Caco-2 (cell line): Measurements from ENCODE around the gene TMEM141. TPM values are rescaled to one million over a fixed set of nuclear protein-coding genes. Genes with fewer than 3 reads are reported as not detected.
"Not testable (repeated sequence)": the region's sequence is repeated elsewhere in the genome, so short reads cannot be mapped to it uniquely, and the experiment has no call there.

ENCODE experiments used
- BruUV-seq: library from RNA; stranded (reverse); fragments of 400-500 nt; replicated peaks from 2 replicates; lab custom pipeline; 2021; lab: Mats Ljungman, UMichigan
- CTCF ChIA-PET: fragments of 300-600 bp; sonication (Branson Sonifier 250); formaldehyde crosslinking; loops from one replicate; lab custom pipeline; 2022; ENCODE audit warnings: antibody characterized with exemption; lab: Charles Lee
- POLR2A ChIA-PET: fragments of 300-600 bp; sonication (Branson Sonifier 250); formaldehyde crosslinking; loops from one replicate; lab custom pipeline; 2022; ENCODE audit warnings: antibody characterized with exemption; lab: Charles Lee
- DNase-seq, 2 experiments: peaks; one replicate each; pipeline versions ENCODE4 v3.0.0 to v3.0.0-alpha.2; 2020 to 2022
- H3K27me3 ChIP-seq: replicated peaks from 2 replicates; pipeline ENCODE4 v1.6.0; 2011; ENCODE audit warnings: low read length; ENCODE audit not compliant: control insufficient read depth, insufficient read depth
- H3K36me3 ChIP-seq: 2 replicates; pipeline ENCODE4 v1.5.1; 2011; ENCODE audit warnings: low read length; ENCODE audit not compliant: control insufficient read depth, insufficient read depth
- H3K4me1 ChIP-seq: fragments of 250-450 bp; sonication (Bioruptor Pico); 2 replicates; pipeline ENCODE4 v1.5.1; 2020; ENCODE audit warnings: mild to moderate bottlenecking
- H3K4me3 ChIP-seq: 2 replicates; pipeline ENCODE4 v1.5.1; 2011; ENCODE audit warnings: low read depth, mild to moderate bottlenecking, control low read depth, low read length
- H3K9me3 ChIP-seq: fragments of 250-450 bp; sonication (Bioruptor Pico); 2 replicates; pipeline ENCODE4 v1.5.1; 2020; ENCODE audit warnings: mild to moderate bottlenecking, moderate library complexity
- H3K27ac Mint-ChIP-seq: one replicate; pipeline ENCODE4 v1.8.0; 2022; ENCODE audit warnings: mixed read lengths; ENCODE audit not compliant: unreplicated experiment
- H3K27me3 Mint-ChIP-seq: one replicate; pipeline ENCODE4 v1.8.0; 2022; ENCODE audit warnings: mixed read lengths; ENCODE audit not compliant: insufficient read depth, unreplicated experiment
- H3K36me3 Mint-ChIP-seq: one replicate; pipeline ENCODE4 v1.8.0; 2022; ENCODE audit warnings: mild to moderate bottlenecking, mixed read lengths; ENCODE audit not compliant: insufficient read depth, unreplicated experiment
- H3K4me1 Mint-ChIP-seq: one replicate; pipeline ENCODE4 v1.8.0; 2022; ENCODE audit warnings: low read depth, mixed read lengths; ENCODE audit not compliant: unreplicated experiment
- H3K4me3 Mint-ChIP-seq: one replicate; pipeline ENCODE4 v1.8.0; 2022; ENCODE audit warnings: mild to moderate bottlenecking, moderate library complexity, mixed read lengths; ENCODE audit not compliant: unreplicated experiment
- H3K9me3 Mint-ChIP-seq: one replicate; pipeline ENCODE4 v1.8.0; 2022; ENCODE audit warnings: mixed read lengths; ENCODE audit not compliant: unreplicated experiment
- CTCF ChIP-seq, 2 experiments: fragments of 200-600 bp in 1 of 2; IDR thresholded peaks; 1 replicate in 1 of 2; 2 replicates in 1 of 2; pipeline versions ENCODE4 v1.5.1 to v1.8.0; 2011 to 2022; ENCODE audit warnings: antibody characterized with exemption in 1 of 2, control low read depth in 1 of 2, inconsistent platforms in 1 of 2, low read depth in 1 of 2, low read length in 1 of 2, mild to moderate bottlenecking in 1 of 2, moderate library complexity in 1 of 2; ENCODE audit not compliant: insufficient read depth in 1 of 2, severe bottlenecking in 1 of 2, unreplicated experiment in 1 of 2
- intact Hi-C: fragments of 100-400 bp; cut with micrococcal nuclease; formaldehyde crosslinking; loops from one replicate; pipeline ENCODE4 v1.10.0; 2022; ENCODE audit not compliant: unreplicated experiment
- total RNA-seq: library from RNA; stranded (reverse); gene quantifications from 2 replicates; pipeline ENCODE4 v1.2.3, GENCODE V29; 2022

Gene TMEM141
- total RNA-seq, 1 experiment from 2014 or later: 107 TPM

- no TSS peak for BruUV-seq
- ChIA-PET CTCF (no interaction called here), POLR2A (no interaction called here)
- H3K36me3 Mint-ChIP-seq: peaks cover 18% of the 10 kb centered on the region
- H3K9me3 ChIP-seq: no peaks in the 10 kb centered on the region
- H3K4me1 ChIP-seq: peaks cover 49% of the 10 kb centered on the region
- no peaks in the 10 kb centered on the region for H3K27me3 Mint-ChIP-seq
- intact Hi-C loops: loop anchor here (2.0 to 5.0 kb wide), 2 partner anchors 56 to 161 kb away; partner anchors contain the start of genes AJM1 and C8G
- no peak for TF ChIP-seq CTCF (IDR thresholded peaks at IDR 0.05; ENCODE audit: insufficient read depth in 1 of 2, low read depth in 1 of 2, low read length in 1 of 2, severe bottlenecking in 1 of 2, unreplicated experiment in 1 of 2)
- no peaks in the 10 kb centered on the region for H3K9me3 Mint-ChIP-seq
- peaks cover 55% of the 10 kb centered on the region for H3K4me1 Mint-ChIP-seq
- no peaks in the 10 kb centered on the region for H3K36me3 ChIP-seq
- H3K27ac Mint-ChIP-seq: peak overlapping the region; percentile 45
- no peak overlapping the region for H3K4me3 ChIP-seq
- no peak overlapping the region for H3K4me3 Mint-ChIP-seq
- no peaks in the 10 kb centered on the region for H3K27me3 ChIP-seq
- no peak for DNase-seq
These were observed 4.7 kb upstream of the TMEM141 start for GRCh38 chr9:136786451-136786850.

GRCh38 chr9:136786983-136787382, 4.2 kb upstream of the TMEM141 start:
- DNase-seq, H3K9me3 ChIP-seq, H3K27me3 Mint-ChIP-seq, H3K27ac Mint-ChIP-seq, H3K27me3 ChIP-seq, BruUV-seq, H3K36me3 ChIP-seq, CTCF ChIA-PET, H3K4me3 ChIP-seq, POLR2A ChIA-PET, H3K4me3 Mint-ChIP-seq, H3K9me3 Mint-ChIP-seq: not testable (repeated sequence)
- peaks cover 44% of the 10 kb centered on the region for H3K4me1 ChIP-seq
- intact Hi-C loops: loop anchor here (1.0 to 5.0 kb wide), 3 partner anchors 56 to 248 kb away; partner anchors contain the start of genes AJM1 and C8G
- H3K4me1 Mint-ChIP-seq: peaks cover 49% of the 10 kb centered on the region
- H3K36me3 Mint-ChIP-seq: peaks cover 19% of the 10 kb centered on the region

- Histone ChIP-seq H3K9me3 (no peaks in the 10 kb centered on the region), H3K27me3 (no peaks in the 10 kb centered on the region), H3K4me3 (peak overlapping the region; percentile 33), H3K36me3 (0 out of 2 replicates have a peak, but pooled peaks cover 2% of the 10 kb centered on the region), H3K4me1 (peaks cover 49% of the 10 kb centered on the region)
- POLR2A ChIA-PET: no interaction called here
- peak; percentile 79 to 84 for DNase-seq
- no TSS peak for BruUV-seq
- H3K36me3 Mint-ChIP-seq: peaks cover 26% of the 10 kb centered on the region
- H3K9me3 Mint-ChIP-seq: no peaks in the 10 kb centered on the region
- CTCF ChIA-PET: interaction anchor here (0.9 kb wide), 1 partner anchor 248 kb away, joined by 4 read pairs; no protein-coding TSS in a partner anchor
- peak overlapping the region; percentile 68 for H3K4me3 Mint-ChIP-seq
- peaks cover 47% of the 10 kb centered on the region for H3K4me1 Mint-ChIP-seq
- TF ChIP-seq CTCF (IDR thresholded peaks at IDR 0.05; ENCODE audit: insufficient read depth in 1 of 2, low read depth in 1 of 2, low read length in 1 of 2, severe bottlenecking in 1 of 2, unreplicated experiment in 1 of 2): peak; percentile 78 to 86
- peak overlapping the region; percentile 84 for H3K27ac Mint-ChIP-seq
- H3K27me3 Mint-ChIP-seq: no peaks in the 10 kb centered on the region
- intact Hi-C loops: loop anchor here (1.0 to 5.0 kb wide), 3 partner anchors 55 to 247 kb away; partner anchors contain the start of genes AJM1 and C8G
These were observed 3.3 kb upstream of the TMEM141 start for GRCh38 chr9:136787690-136788400.

GRCh38 chr9:136788644-136789522, 2.3 kb upstream of the TMEM141 start:
- Mint-ChIP-seq H3K4me1 (peaks cover 51% of the 10 kb centered on the region), H3K4me3 (peak overlapping the region; percentile 68), H3K36me3 (peaks cover 33% of the 10 kb centered on the region), H3K27ac (peak overlapping the region; percentile 84)
- H3K4me1 ChIP-seq: peaks cover 52% of the 10 kb centered on the region
- DNase-seq: peak; percentile 84 to 93
- CTCF ChIA-PET: interaction anchor here (0.5 to 0.9 kb wide), 2 partner anchors 247 to 519 kb away, joined by 4 to 5 read pairs; no protein-coding TSS in a partner anchor
- H3K4me3 ChIP-seq: peak overlapping the region; percentile 33
- intact Hi-C loops: loop anchor here (5.0 kb wide), 1 partner anchor 158 kb away; the partner anchor contains the start of gene C8G
- not testable (repeated sequence) for H3K9me3 ChIP-seq, H3K36me3 ChIP-seq, H3K9me3 Mint-ChIP-seq, H3K27me3 ChIP-seq, H3K27me3 Mint-ChIP-seq
- BruUV-seq: TSS peak; percentile 29
- POLR2A ChIA-PET: interaction anchor here (0.7 kb wide), 1 partner anchor 12 kb away, joined by 5 read pairs; no protein-coding TSS in a partner anchor
